Pons (tissue), 1 donor: ENCODE data around the gene TMTC1.

Source experiments
- DNase-seq: peaks from one replicate; pipeline ENCODE4 v3.0.0-alpha.2; 2016; ENCODE audit warnings: low spot score

TMTC1 gene

DNA sequence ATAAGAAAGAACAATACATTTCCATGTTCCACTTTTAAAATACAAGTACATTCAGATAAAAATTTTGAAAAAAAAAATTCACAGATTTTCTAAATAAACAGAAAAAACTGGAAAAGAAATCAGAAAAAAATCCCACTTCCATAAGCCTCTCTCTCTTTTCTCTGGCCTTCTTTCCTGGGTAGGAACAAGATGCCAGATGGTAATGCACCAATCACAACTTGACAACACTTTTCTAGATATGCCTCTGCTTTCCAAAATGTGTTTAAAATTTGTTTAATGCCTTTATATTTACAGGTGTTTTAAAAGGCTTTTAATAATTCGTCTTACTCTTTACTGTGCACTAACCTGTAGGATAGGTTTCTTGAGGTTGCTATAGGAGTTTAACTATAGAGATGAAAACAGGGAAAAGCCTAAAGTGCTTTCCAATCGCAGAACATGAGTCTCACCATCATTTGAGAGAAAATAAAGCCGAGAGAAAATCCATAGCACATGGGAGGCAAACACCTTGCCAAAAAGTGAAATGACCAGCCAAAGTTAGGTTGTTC is 74.2 kb downstream of the TMTC1 start:
- DNase-seq, result no peak

DNA sequence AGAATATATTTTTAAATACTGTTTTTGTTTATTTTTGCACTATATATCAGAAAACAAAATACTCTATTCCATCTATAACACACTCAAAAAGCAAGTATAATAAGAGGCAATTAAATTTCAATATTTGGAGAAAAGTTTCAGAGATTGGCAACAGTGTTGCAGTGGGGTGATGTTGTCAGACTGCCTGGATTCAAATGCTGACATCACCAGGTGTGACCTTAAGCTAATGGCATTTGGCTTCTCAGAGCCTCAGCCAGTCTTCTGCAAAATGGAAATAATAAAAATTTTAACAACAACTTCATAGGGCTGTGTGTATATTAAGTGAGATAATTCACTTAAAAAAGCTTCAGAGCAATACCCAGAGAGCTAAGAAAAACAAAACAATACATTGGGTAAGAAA is 74.7 kb downstream of the TMTC1 start:
- no peak for DNase-seq

DNA sequence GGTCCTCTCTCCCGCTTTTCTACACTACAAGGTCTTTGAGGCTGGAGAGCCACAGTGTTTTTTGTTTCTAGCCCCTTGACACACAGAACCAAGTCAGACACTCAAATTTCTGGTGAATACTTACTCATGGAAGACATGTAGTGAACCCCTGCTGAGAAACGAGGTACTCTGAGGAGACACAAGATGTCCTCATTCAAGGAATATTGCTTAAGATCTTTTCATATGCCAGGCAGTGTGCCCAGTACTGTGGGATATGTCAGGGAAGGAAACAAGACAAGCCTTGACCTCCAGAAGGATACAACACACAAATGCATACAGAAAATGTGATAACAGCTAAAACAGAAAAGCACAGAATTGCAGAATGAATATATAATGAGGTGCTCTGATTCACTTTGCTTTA is 75.9 kb downstream of the TMTC1 start:
- no peak for DNase-seq

DNA sequence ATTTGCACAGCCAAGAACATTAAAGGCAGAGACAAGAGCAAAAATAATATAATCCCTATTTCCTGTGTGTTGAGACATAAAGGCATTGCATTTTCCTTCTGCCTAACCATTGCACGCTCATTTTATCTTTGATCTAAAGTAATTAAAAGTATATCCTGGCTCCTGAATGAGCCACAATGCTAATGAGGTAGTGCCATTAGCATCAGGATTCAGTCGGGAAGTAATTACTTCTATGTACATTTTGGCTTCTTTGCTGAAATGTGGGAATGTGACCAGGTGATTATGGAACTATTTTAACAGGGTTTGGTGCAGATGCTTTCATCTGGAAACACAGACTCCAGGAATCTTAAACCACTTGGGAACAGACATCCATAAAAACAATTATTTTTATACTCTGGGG is 77.4 kb downstream of the TMTC1 start:
- DNase-seq, result no peak

DNA sequence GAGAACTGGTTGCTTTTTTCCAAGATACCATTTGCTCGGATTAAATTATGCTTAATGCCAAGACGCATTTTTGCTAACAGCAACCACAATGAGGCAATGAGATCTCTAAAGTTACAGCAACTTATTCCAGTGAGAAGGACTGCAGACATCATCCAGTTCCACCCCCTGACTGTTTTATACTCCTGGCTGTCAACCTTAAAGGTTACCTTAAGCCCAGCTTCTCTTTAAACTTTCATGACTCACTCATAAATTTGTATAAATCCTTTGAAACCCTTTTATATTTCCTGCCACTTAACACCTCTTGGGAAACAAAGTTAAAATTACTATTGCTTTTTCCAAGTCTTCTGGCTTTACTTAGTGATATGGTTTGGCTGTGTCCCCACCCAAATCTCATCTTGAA is 80.2 kb downstream of the TMTC1 start:
- no peak for DNase-seq

DNA sequence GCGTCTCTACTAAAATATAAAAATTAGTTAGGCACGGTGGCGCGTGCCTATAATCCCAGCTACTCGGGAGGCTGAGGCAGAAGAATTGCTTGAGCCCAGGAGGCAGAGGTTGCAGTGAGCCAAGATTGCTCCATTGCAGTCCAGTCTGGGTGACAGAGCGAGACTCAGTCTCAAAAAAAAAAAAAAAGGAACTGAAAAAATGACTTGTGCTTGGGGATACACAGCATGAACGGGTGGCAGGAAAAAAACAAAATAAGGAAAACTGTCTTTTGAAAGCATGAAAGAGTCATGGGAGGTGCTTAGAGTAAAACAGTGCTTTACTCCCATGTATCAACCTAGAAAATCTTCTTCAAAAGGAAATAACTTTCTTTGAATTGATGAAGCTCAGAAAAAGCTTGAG is 80.8 kb downstream of the TMTC1 start:
- no peak for DNase-seq

DNA sequence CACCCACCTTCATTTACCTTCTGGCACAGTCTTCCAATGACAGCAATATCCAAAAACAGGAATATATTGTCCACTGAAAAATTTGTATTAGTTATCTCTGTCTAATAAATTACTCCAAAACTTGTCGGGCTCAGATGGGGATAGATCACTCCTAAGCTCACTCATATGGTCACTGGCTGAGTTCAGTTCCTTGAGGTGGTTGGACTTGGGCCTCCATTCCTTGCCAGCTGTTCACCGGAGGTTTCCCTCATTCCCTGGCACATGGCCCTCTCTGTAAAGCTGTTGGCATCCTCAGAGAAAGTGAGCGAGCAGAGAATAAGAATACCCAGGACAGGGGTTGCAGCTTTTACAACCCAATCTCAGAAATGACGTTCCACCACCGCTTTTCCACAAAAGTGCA is 81.5 kb downstream of the TMTC1 start:
- DNase-seq, result no peak

DNA sequence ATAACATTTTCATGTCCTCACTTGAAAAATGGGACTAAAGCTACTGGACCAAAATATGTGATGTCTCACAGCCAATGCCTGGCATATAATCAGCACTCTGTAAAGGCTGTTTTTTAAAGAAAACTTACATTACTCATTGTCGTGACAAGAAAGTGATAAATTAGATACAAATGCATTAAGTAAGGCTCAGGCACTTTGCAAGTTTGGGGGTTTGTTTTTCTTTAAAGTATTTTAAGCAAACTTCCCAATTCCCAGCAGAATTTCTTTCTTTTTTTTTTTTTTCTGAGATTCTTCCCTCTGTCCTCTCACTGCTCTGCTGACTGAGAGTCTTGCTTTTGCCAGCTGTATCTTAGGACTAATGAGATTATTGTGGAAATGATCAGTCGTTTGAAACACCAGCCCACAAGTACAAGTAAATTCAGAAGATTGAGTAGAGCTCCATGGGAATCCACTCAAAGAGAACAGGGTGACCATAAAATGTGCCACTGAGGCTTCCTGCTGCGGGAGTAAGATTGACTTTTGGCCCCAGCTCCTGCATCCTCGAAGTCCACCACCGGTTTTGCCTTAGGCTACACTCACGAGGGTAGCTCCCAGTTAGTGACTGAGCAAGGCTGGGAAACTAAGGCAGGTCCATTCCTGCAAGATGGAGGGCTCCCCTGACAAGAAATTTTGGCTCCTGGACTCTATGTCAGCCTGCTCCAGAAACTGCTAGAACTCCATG is 82.8 kb downstream of the TMTC1 start:
- no peak for DNase-seq

DNA sequence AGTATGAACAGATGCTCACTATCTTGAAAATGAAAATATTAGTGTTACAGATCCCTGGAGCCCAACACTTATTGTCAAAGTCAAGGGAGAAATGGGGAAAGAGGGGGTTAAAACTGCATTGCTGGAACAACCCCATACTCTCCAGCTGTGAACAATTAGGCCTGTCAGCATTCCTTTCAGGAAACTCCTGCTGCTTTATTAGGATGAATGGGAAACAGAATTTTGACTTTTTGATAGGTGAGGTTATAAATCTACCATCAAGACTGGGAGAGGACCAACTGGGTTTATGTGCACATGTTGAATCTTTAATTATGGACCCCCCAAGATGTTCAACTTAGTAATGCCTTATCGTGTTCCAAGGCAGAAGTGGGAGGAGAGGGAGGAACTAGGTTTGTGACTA is 85.0 kb downstream of the TMTC1 start:
- no peak for DNase-seq

DNA sequence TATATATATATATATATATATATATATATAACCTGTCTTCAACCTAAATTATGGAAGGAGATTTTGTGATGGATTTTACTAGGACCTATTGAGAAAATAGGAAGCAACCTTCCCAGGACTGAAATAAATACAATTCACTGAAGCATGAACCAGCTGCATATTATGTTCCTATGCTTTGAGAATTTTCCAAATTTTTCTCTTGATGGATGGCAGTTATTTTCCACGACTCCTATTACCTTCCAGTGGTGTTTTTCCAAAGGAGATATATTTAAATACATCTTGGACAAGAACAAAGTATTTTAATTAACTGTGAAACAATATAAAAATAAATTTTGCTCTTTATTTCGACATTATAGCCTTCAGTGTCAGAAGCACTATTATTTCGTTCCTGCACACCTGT is 87.9 kb downstream of the TMTC1 start:
- DNase-seq, result no peak

DNA sequence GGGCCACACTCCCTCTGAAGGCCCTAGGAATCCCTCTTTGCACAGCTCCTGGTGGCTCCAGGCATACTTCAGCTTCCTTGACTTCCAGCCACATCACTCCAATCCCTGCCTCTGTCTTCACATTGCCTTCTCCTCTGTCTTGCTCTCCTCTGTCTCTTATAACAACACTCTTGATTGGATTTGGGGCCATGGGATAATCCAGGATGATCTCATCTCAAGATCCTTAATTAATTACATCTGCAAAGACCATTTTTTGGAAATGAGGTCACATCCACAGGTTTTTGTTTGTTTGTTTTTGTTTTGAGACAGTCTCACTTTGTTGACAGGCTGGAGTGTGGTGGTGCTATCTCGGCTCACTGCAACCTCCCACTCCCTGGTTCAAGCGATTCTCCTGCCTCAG is 88.7 kb downstream of the TMTC1 start:
- DNase-seq, result no peak

DNA sequence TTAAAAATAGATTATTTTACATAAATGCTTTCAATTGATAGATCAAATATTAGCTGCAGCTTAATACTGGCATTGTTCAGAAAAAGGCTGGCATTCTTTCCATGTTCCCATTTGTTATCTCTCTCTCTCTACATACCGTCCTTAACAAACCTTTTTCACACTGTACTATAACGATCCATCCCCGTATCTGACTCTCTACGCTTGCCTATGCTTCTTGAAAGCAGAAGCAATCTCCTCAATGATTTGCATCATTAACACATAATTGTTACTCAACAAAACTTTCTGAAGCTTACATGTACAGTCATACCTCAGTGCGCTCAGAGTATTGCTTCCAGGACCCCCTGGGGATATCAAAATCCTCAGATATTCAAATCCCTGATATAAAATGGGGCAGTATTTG is 89.7 kb downstream of the TMTC1 start:
- no peak for DNase-seq

DNA sequence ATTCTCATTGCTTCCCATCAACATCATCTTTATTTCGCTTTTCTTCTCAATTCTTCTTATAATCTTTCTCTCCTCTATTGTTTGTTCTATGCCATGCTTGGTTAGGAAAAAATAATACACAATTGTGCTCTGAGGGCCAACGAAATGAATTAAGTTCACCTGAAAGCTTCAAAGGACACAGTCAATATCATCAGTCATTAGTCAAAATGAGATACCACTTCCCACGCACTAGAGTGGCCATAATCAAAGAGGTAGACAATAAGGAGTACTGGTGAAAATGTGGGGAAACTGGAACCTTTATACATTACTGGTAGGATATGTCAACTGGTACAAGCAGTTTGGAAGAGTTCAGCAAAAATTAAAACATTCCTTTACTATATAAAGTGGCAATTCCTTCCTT is 91.5 kb downstream of the TMTC1 start:
- DNase-seq, result no peak

DNA sequence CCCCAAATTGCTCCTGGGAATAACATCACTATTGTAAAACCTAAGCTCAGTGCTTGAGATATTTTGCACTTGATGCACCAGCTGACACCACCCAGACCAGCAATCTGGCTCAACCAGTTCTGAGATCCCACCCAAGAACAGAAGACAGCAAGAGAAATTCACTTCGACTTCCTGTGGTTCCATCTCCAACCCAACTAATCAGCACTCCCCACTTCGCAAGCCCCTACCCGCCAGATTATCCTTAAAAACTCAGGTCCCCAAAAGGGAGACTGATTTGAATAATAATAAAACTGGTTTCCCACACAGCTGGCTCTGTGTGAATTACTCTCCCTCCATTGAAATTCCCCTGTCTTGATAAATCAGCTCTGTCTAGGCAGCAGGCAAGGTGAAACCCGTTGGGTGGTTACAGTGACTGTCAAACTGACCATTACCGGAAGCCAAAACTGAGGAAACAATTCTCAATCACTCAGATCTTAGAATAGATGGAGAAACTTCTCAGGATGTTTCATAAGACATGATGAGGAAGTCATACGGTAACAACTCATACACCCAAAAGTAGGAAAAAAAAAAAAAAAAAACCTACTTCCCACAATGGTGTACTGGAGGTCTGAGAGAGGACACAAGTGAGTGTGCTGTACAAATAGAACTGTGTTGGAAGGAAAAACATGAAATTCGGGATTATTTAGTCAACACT is 92.4 kb downstream of the TMTC1 start:
- DNase-seq, result no peak

DNA sequence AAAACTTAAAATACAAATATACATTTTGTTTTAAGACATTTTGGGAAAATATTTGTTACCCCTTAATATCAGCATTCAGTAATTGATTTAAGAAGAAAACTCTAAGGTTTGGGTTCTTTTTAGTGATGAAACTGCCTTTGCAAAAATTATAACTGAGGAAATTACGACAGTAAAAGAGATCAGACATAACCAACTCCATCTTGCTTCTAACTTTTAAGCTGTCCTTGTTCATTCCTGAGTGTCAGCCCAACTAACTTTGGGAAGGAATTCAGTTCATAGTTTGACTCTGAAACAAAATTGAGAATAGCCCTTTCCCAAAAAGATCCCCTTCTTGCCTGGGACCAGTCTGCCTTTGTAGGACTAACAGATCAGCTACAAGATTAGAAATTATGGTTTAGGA is 93.0 kb downstream of the TMTC1 start:
- no peak for DNase-seq

DNA sequence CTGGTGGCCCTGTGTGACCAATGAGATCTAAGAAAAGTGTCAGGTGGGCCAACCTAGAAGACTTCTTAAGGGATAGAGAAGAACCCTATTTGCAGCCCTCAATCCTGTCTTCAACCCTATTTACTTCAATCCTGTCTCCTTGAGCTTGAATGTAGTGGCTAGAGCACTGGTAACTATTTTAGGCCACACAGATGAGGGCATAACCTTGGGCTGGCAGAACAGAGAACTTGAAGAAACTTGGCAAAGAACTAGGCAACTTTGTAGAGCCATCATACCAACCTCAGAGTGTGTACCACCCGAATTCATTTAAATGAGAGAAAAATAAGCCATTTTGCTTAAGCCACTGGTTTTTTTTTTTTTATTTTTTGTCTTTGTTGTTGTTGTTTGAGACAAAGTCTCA is 94.8 kb downstream of the TMTC1 start:
- no peak for DNase-seq

DNA sequence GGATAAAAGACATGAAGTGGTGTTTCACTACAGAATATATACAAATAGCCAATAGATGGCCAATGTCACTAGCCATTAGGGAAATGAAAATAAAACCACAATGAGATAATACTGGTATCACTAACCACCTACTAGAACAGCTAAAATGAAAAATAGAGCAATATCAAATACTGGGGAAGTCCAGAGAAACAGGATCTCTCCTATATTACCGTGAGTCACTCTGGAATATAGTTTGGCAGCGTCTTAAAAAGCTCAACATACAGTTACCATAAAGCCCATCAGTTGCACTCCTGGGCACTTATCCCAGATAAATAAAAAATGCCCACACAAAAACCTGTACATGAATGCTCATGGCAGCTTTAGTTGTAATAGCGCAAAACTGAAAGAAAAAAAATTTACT is 101.7 kb downstream of the TMTC1 start:
- DNase-seq, result no peak

DNA sequence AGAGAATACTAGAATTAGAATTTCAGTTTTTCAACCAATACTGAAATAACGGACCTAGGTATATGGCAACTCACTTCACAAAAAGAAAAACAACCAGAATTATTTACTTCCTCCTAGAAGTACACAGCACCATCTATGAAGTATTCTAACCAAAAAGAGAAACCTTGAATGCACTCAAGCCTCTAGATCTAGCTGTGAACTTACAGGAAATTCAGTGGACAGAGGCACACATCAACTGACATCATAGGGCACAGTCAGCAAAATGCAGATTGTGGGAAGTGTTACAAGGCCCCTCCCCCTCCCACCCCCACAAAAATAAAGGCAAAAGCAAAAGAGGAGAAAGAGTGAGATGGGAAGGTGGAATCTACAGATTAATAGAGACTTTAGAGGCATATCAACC is 102.4 kb downstream of the TMTC1 start:
- no peak for DNase-seq

DNA sequence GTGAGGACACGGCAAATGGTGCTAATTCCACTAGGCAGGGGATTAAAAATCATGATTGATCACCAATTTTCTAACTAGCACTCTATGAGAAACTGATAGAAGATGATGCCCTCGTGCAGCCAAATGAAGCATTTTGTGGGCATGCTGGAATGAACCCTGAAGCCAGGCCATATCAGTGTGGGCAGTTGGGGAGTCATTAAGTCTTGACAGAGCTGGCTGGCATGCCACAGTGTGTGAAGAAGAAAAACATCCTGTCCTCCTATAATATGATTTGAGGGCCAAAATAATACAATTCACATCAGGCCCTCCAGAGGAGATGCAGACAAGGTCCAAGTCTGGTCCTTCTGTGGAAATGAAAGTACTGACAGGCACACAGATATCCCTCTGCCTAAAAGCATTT is 107.1 kb downstream of the TMTC1 start:
- DNase-seq, result no peak

DNA sequence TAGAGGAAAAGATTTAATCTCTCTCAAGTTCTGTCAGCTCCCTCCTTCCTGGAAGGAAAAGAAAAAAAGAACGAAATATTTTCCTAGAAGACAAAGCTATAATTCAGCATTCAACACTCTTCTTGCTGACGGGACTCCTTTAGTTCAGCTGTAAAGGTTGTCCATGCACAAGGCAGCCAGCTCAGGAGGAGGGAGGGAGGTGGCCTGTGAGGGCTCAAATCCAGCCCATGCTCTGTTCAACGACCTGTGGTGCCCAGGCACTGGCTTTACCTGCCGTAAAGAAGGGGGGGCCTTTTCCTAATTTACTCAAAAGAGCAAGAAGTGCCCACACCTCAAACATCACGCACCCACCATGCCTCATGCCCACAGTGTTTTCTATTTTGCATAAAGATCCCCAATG is 109.3 kb downstream of the TMTC1 start:
- no peak for DNase-seq

DNA sequence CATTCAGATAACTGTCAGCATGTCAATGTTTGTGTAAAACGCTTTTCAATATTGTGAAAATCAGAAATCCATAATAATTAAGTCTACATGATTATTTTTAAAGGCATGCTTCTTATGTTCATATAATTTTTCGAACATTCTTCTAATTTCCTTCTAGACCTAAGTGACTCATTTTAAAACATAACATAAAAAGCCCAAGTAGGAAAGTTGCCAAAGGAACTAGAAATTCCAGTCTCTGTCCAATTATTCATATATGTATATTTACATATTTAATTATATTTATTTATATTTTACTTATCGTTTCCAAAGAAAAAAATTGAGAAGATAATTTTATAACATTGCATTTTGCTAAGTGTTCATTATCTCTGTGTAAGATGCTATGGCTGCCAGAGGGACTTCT is 110.4 kb downstream of the TMTC1 start:
- DNase-seq, result no peak

DNA sequence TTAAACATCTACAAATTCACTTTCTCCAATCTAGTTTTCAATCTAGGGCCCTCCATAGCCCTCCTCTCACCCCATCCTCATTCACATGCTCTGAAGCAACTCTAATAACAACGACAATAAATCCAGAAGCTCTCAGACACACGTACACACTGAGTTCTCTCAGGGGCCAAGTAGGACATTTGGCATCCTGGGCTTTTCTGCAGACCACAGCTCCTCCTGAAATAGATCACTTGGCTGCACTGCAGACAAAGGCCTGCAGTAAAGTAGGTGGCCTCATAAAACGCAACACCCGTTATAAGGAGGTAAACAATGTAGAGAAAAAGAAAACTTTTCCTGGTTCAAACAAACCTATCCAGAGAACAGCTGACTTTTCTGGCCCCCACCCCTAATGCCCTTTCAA is 111.2 kb downstream of the TMTC1 start:
- DNase-seq, result no peak

DNA sequence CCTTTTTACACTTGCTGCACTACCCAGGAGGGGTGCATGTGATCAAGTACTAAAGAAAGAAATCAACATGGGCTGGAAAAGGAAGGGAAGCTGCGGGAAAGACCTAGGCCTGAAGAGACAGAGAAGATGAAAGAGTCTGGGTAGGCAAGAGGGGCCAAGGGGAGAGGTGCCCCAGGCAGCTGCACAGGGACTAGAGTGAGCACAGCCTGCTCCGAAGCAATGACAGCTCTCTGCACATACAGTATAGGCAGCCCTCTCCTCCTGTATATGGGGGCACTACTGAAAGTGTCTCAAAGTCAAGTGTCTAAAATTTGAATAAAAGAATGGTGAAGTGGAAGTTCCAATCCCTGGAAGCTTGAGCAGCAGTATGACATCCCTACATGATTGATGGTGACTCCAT is 112.0 kb downstream of the TMTC1 start:
- DNase-seq, result no peak

DNA sequence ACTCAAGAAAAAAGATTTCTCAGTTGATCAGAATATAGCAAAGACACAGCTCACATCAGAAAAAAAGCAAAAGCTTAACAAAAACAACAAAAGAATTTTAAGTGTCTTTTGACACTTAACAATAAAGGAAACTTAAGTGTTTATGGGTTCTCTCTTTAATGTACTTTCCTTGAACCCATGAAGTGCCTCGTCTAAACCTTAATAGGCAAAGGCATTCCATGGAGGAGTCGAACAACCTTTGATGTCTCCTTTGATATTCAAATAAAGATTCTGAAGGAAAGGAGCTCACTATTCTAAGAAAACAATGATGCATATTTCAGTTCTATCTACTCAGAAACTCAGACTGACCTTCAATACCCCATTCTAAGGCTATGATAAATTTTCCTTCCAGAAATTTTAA is 116.7 kb downstream of the TMTC1 start:
- no peak for DNase-seq
